GM15510 (cell line): Measurements from ENCODE around the gene PPARG.

Experiments used
- POLR2A ChIP-seq: IDR thresholded peaks from 3 replicates; pipeline ENCODE4 v1.6.1; 2011; ENCODE audit warnings: borderline replicate concordance; ENCODE audit not compliant: insufficient read length; ENCODE audit errors: extremely low read depth

Gene PPARG

GRCh38 chr3:12425850-12426579 lies 137.1 kb downstream of the PPARG start:
- no peak for TF ChIP-seq POLR2A

- TF ChIP-seq POLR2A, result no peak
Observed at GRCh38 chr3:12427551-12427950, 138.7 kb downstream of the PPARG start.

- no peak for TF ChIP-seq POLR2A
Observed at GRCh38 chr3:12428126-12428525, 139.3 kb downstream of the PPARG start.

GRCh38 chr3:12430086-12430485 lies 141.2 kb downstream of the PPARG start:
- no peak for TF ChIP-seq POLR2A

GRCh38 chr3:12433823-12434222 lies 145.0 kb downstream of the PPARG start:
- TF ChIP-seq POLR2A, result no peak

GRCh38 chr3:12436514-12437220 lies 147.8 kb downstream of the PPARG start:
- TF ChIP-seq POLR2A, result no peak

- TF ChIP-seq POLR2A, result no peak
Observed at GRCh38 chr3:12437221-12437605, 148.3 kb downstream of the PPARG start.

GRCh38 chr3:12437861-12438260 lies 149.0 kb downstream of the PPARG start:
- TF ChIP-seq POLR2A, result no peak

- TF ChIP-seq POLR2A, result no peak
Observed at GRCh38 chr3:12438318-12438717, 149.4 kb downstream of the PPARG start.

- no peak for TF ChIP-seq POLR2A
Observed at GRCh38 chr3:12439161-12439940, 150.5 kb downstream of the PPARG start.

GRCh38 chr3:12440927-12441714 lies 152.3 kb downstream of the PPARG start:
- TF ChIP-seq POLR2A, result no peak

- no peak for TF ChIP-seq POLR2A
Observed at GRCh38 chr3:12442654-12443501, 154.0 kb downstream of the PPARG start.

- no peak for TF ChIP-seq POLR2A
Observed at GRCh38 chr3:12443781-12444522, 155.1 kb downstream of the PPARG start.

GRCh38 chr3:12444582-12445471 lies 156.0 kb downstream of the PPARG start:
- no peak for TF ChIP-seq POLR2A
